ENCODE data around the gene HBQ1.
"Not testable (repeated sequence)": the region's sequence is repeated elsewhere in the genome, so short reads cannot be mapped to it uniquely, and the experiment has no call there.

The HBQ1 gene

GRCh38 chr16:176477-177382 is 3.5 kb upstream of the HBQ1 start, which contains the start of gene HBA1:
TSS of gene HBA1 (plus strand) at chr16:176680. CDS start at chr16:176717, 37 bp downstream.
- not testable (repeated sequence) for DNase-seq

GRCh38 chr16:177394-177822 is 2.9 kb upstream of the HBQ1 start:
- DNase-seq: peak; percentile 89

- DNase-seq: no peak
Measured at GRCh38 chr16:177981-178667, 2.1 kb upstream of the HBQ1 start.

GRCh38 chr16:178668-179015 is 1.6 kb upstream of the HBQ1 start:
- no peak for DNase-seq

- no peak for DNase-seq
Measured at GRCh38 chr16:179211-180092, 807 bp upstream of the HBQ1 start.

- DNase-seq: peak; percentile 51
Measured at GRCh38 chr16:180681-181564, 664 bp downstream of the HBQ1 start.

- DNase-seq: no peak
Measured at GRCh38 chr16:181565-182021, 1.3 kb downstream of the HBQ1 start.

GRCh38 chr16:183005-183404 is 2.7 kb downstream of the HBQ1 start:
- no peak for DNase-seq

GRCh38 chr16:185213-185612 is 5.0 kb downstream of the HBQ1 start:
- DNase-seq: no peak

- DNase-seq: no peak
Measured at GRCh38 chr16:185691-186090, 5.4 kb downstream of the HBQ1 start.

GRCh38 chr16:187330-187729 is 7.1 kb downstream of the HBQ1 start:
- DNase-seq: no peak

GRCh38 chr16:188674-189073 is 8.4 kb downstream of the HBQ1 start:
- DNase-seq: no peak

- DNase-seq: no peak
Measured at GRCh38 chr16:189604-190186, 9.4 kb downstream of the HBQ1 start.

GRCh38 chr16:191831-192230 is 11.6 kb downstream of the HBQ1 start:
- no peak for DNase-seq

- no peak for DNase-seq
Measured at GRCh38 chr16:192686-193085, 12.4 kb downstream of the HBQ1 start.

- DNase-seq: no peak
Measured at GRCh38 chr16:193441-193840, 13.2 kb downstream of the HBQ1 start.

GRCh38 chr16:194516-194915 is 14.3 kb downstream of the HBQ1 start:
- DNase-seq: no peak

GRCh38 chr16:200388-200787 is 20.1 kb downstream of the HBQ1 start:
- DNase-seq: no peak

GRCh38 chr16:203246-203645 is 23.0 kb downstream of the HBQ1 start:
- DNase-seq: no peak

GRCh38 chr16:204046-204445 is 23.8 kb downstream of the HBQ1 start:
- not testable (repeated sequence) for DNase-seq

- not testable (repeated sequence) for DNase-seq
Measured at GRCh38 chr16:209359-209758, 29.1 kb downstream of the HBQ1 start.
